Fibroblast of mammary gland (primary cell): ENCODE data around the gene WDR90.

Source experiments
- DNase-seq: peaks from one replicate; pipeline ENCODE4 v3.0.0-alpha.2; 2010; ENCODE audit warnings: low read depth
- H3K4me3 ChIP-seq: 2 replicates; pipeline ENCODE4 v1.5.1; 2011; ENCODE audit warnings: low read depth, mild to moderate bottlenecking, low read length, moderate library complexity; ENCODE audit not compliant: control insufficient read depth
- TF ChIP-seq, protein P1 (sequence below): conservative IDR thresholded peaks from 2 replicates; pipeline ENCODE4 v1.5.1; 2011; ENCODE audit warnings: low read depth, low read length, inconsistent platforms; ENCODE audit not compliant: control insufficient read depth, insufficient read depth

Gene WDR90

DNA sequence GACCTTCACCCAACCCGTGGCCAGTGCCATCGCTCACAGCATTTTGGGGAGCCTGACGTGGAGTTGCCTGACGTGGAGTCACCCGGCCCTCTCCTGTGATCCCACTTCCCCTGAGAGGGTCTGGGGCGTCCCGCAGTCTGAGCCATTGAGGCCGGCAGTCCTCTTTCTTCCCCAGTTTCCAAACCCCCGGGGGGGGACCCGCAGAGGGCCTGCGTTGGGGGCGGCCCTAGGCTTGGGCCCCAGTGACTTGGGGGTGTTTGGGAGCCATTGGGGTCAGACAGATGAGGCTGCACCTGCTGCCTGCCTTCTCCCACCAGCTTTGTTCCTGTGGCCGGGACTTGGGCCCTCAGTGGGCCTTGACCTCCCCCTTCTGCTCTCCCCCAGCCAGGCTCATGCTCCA is 20.5 kb downstream of the WDR90 start:
- DNase-seq: no peak
- TF ChIP-seq, protein P1, sequence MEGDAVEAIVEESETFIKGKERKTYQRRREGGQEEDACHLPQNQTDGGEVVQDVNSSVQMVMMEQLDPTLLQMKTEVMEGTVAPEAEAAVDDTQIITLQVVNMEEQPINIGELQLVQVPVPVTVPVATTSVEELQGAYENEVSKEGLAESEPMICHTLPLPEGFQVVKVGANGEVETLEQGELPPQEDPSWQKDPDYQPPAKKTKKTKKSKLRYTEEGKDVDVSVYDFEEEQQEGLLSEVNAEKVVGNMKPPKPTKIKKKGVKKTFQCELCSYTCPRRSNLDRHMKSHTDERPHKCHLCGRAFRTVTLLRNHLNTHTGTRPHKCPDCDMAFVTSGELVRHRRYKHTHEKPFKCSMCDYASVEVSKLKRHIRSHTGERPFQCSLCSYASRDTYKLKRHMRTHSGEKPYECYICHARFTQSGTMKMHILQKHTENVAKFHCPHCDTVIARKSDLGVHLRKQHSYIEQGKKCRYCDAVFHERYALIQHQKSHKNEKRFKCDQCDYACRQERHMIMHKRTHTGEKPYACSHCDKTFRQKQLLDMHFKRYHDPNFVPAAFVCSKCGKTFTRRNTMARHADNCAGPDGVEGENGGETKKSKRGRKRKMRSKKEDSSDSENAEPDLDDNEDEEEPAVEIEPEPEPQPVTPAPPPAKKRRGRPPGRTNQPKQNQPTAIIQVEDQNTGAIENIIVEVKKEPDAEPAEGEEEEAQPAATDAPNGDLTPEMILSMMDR: no peak
- H3K4me3 ChIP-seq: no peak overlapping the region

DNA sequence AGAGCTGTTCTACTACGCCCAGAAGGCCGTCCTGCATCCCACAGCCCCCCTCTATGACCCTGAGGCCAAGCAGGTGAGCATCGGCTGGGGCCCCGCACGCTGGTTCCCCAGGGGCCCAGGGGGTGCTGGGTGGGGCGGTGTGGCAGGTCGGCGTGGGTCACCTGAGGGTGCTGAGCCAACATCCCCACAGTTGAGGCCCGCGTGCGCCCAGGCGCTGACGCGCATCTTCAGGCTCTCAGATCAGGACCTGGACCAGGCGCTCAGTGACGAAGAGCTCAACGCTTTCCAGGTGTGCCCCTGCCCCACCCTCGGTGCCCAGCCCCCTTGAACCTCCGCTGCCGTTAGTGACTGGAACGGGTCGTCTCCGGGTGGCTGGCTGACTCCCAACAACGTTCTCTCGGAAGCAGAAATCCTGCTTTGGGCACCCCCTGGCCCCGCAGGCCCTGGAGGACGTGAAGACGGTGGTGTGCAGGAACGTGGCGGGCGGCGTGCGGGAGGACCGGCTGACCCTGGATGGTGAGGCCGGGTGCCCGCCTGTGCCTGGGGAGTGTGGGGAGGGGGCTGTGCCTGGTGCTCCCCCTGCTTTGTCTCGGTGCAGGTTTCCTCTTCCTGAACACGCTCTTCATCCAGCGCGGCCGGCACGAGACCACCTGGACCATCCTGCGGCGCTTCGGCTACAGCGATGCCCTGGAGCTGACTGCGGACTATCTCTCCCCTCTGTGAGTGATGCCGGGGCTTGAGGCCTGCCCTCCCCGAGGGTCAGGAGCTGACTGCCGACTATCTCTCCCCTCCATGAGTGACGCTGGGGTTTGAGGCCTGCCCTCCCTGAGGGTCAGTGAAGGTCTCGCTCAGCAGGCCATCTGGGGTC is 21.6 kb downstream of the WDR90 start:
- TF ChIP-seq, protein P1: no peak
- H3K4me3 ChIP-seq: no peak overlapping the region
- no peak for DNase-seq

DNA sequence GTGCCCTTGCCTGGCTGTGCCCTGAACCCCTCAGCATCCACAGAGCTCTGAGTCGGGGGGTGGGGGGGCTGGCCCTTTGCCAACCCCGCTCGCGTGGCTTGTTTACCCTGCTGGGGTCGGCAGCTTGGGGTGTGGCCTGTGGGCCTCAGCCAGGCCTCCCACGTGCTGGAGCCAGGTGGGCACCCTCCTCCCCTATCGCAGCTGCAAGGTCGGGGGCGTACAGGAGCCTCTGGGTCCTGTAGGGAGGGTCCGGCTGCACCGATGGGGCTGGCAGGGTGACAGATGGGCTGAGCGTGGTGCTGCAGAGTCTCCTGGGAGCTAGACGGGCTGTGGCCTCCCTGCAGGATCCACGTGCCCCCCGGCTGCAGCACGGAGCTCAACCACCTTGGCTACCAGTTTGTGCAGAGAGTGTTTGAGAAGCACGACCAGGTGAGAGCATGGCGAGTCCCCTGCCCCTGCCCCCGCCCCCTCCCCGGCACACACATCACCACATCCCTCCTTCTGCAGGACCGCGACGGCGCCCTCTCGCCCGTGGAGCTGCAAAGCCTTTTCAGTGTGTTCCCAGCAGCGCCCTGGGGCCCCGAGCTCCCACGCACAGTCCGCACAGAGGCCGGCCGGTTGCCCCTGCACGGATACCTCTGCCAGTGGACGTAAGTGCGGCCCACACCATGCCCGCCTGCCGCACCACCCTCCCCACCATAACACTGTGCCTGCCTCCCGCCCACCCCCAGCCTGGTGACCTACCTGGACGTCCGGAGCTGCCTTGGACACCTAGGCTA is 22.4 kb downstream of the WDR90 start:
- no peak for DNase-seq
- no peak overlapping the region for H3K4me3 ChIP-seq
- TF ChIP-seq, protein P1: no peak

- TF ChIP-seq, protein P1: no peak
- no peak overlapping the region for H3K4me3 ChIP-seq
- no peak for DNase-seq
Observed at GRCh38 chr16:672371-672770, 23.2 kb downstream of the WDR90 start.

- no peak overlapping the region for H3K4me3 ChIP-seq
- TF ChIP-seq, protein P1: no peak
- no peak for DNase-seq
Observed at GRCh38 chr16:672851-673250, 23.7 kb downstream of the WDR90 start.

GRCh38 chr16:673399-673991 is 24.3 kb downstream of the WDR90 start:
- no peak for DNase-seq
- H3K4me3 ChIP-seq: no peak overlapping the region
- TF ChIP-seq, protein P1: no peak
